HG03575 (cell line): ENCODE results near the gene NOCT.
"Not testable (repeated sequence)": the region's sequence is repeated elsewhere in the genome, so short reads cannot be mapped to it uniquely, and the experiment has no call there.

Source experiments
- ATAC-seq: cut with Tn5 transposase; IDR thresholded peaks from one replicate; pipeline ENCODE4 v1.9.1; 2021; ENCODE audit not compliant: unreplicated experiment, insufficient number of reproducible peaks, low FRiP score; ENCODE audit errors: extremely low read depth

Gene NOCT

GRCh38 chr4:139015269-139015947 is at the start of gene NOCT:
Gene NOCT, plus strand, starts transcription at chr4:139015781. Its CDS starts 201 bp downstream, at chr4:139015982.
- peak; percentile 84 for ATAC-seq

GRCh38 chr4:138967313-138967712 is 48.3 kb upstream of the NOCT start:
- peak; percentile 97 for ATAC-seq

GRCh38 chr4:138972956-138973801 is 42.4 kb upstream of the NOCT start:
- no peak for ATAC-seq

- no peak for ATAC-seq
Observed at GRCh38 chr4:138975225-138975624, 40.4 kb upstream of the NOCT start.

GRCh38 chr4:138976526-138976925 is 39.1 kb upstream of the NOCT start:
- no peak for ATAC-seq

GRCh38 chr4:138977524-138977923 is 38.1 kb upstream of the NOCT start:
- ATAC-seq, result peak; percentile 98

GRCh38 chr4:138978028-138978585 is 37.5 kb upstream of the NOCT start:
- no peak for ATAC-seq

- ATAC-seq, result no peak
Observed at GRCh38 chr4:138978600-138978999, 37.0 kb upstream of the NOCT start.

GRCh38 chr4:138979742-138980141 is 35.8 kb upstream of the NOCT start:
- ATAC-seq, result no peak

GRCh38 chr4:138981930-138982390 is 33.6 kb upstream of the NOCT start:
- ATAC-seq, result no peak

GRCh38 chr4:138982754-138983153 is 32.8 kb upstream of the NOCT start:
- ATAC-seq, result no peak

- ATAC-seq, result no peak
Observed at GRCh38 chr4:138983690-138984089, 31.9 kb upstream of the NOCT start.

- ATAC-seq, result no peak
Observed at GRCh38 chr4:138984647-138985046, 30.9 kb upstream of the NOCT start.

- no peak for ATAC-seq
Observed at GRCh38 chr4:138992676-138993075, 22.9 kb upstream of the NOCT start.

- no peak for ATAC-seq
Observed at GRCh38 chr4:138996090-138996489, 19.5 kb upstream of the NOCT start.

- ATAC-seq, result no peak
Observed at GRCh38 chr4:138999666-139000065, 15.9 kb upstream of the NOCT start.

- not testable (repeated sequence) for ATAC-seq
Observed at GRCh38 chr4:139000134-139000533, 15.4 kb upstream of the NOCT start.

- ATAC-seq, result not testable (repeated sequence)
Observed at GRCh38 chr4:139001430-139001829, 14.2 kb upstream of the NOCT start.

GRCh38 chr4:139003668-139004067 is 11.9 kb upstream of the NOCT start:
- not testable (repeated sequence) for ATAC-seq

GRCh38 chr4:139005774-139006173 is 9.8 kb upstream of the NOCT start:
- no peak for ATAC-seq
